SK-MEL-5 (cell line): ENCODE measurements around the gene RPL9. TPM values are rescaled to one million over a fixed set of nuclear protein-coding genes. Genes with fewer than 3 reads are reported as not detected.
"Not testable (repeated sequence)": the region's sequence is repeated elsewhere in the genome, so short reads cannot be mapped to it uniquely, and the experiment has no call there.

Experiments
- DNase-seq: peaks from one replicate; pipeline ENCODE4 v3.0.0-alpha.2; 2016; ENCODE audit warnings: low read depth, low spot score
- in situ Hi-C: cut with HindIII; loops from 2 replicates; pipeline ENCODE4 v1.10.0; 2016; ENCODE audit warnings: low sequenced_read_pairs, high pct_unique_total_duplicates, low pct_unique_long_range_greater_than_20kb
- total RNA-seq: library from RNA; depleted of rRNA; stranded (reverse); fragments of >200 nt; shearing (Covaris generic); gene quantifications from 2 replicates; pipeline ENCODE4 v1.2.3, GENCODE V29; 2014

Gene RPL9
- total RNA-seq, 1 experiment from 2014 or later = 3,684 TPM

GRCh38 chr4:39441593-39441992, 17.1 kb downstream of the RPL9 start:
- in situ Hi-C loops = no loop called here
- no peak for DNase-seq

GRCh38 chr4:39435659-39436563, 22.8 kb downstream of the RPL9 start:
- peak; percentile 25 for DNase-seq
- in situ Hi-C loops = no loop called here

GRCh38 chr4:39433878-39434492, 24.7 kb downstream of the RPL9 start:
- no peak for DNase-seq
- in situ Hi-C loops = no loop called here

- in situ Hi-C loops = no loop called here
- no peak for DNase-seq
Measured at GRCh38 chr4:39429476-39430334, 29.0 kb downstream of the RPL9 start.

GRCh38 chr4:39427520-39428114, 31.1 kb downstream of the RPL9 start:
- no peak for DNase-seq
- in situ Hi-C loops = no loop called here

GRCh38 chr4:39426728-39427127, 32.0 kb downstream of the RPL9 start:
- DNase-seq = no peak
- in situ Hi-C loops = no loop called here

GRCh38 chr4:39425297-39425696, 33.4 kb downstream of the RPL9 start:
- in situ Hi-C loops, DNase-seq: not testable (repeated sequence)

GRCh38 chr4:39422247-39422646, 36.5 kb downstream of the RPL9 start:
- DNase-seq = no peak
- in situ Hi-C loops = no loop called here

- in situ Hi-C loops = no loop called here
- no peak for DNase-seq
Measured at GRCh38 chr4:39415678-39416283, 42.9 kb downstream of the RPL9 start.

- DNase-seq, in situ Hi-C loops: not testable (repeated sequence)
Measured at GRCh38 chr4:39411561-39411960, 47.2 kb downstream of the RPL9 start.

GRCh38 chr4:39410415-39410814, 48.3 kb downstream of the RPL9 start:
- DNase-seq = peak; percentile 28
- in situ Hi-C loops = no loop called here

GRCh38 chr4:39407584-39407885, 51.2 kb downstream of the RPL9 start:
- in situ Hi-C loops = no loop called here
- DNase-seq = no peak

GRCh38 chr4:39406763-39407583, 51.7 kb downstream of the RPL9 start, which contains the start of gene KLB:
Gene KLB (plus strand): TSS chr4:39406930. CDS start chr4:39406950, 20 bp downstream.
- in situ Hi-C loops = no loop called here
- no peak for DNase-seq
